Peyer's patch (tissue), 4 donors: ENCODE data around the gene CS.

Experiments used
- CTCF ChIP-seq, 6 experiments: fragments of 450-650 bp in 4 of 6; fragments of 200-600 bp in 2 of 6; sonication (generic) in 1 of 6; IDR thresholded peaks; one replicate each; pipeline ENCODE4 v1.5.1; 2017 to 2019; ENCODE audit warnings: antibody characterized with exemption in 6 of 6, mild to moderate bottlenecking in 3 of 6, moderate library complexity in 1 of 6
- POLR2A ChIP-seq, 2 donors: fragments of 450-650 bp; IDR thresholded peaks; one replicate each; pipeline ENCODE4 v1.5.1; 2017; ENCODE audit warnings: antibody characterized with exemption in 2 of 2, mild to moderate bottlenecking in 2 of 2, moderate library complexity in 2 of 2

GRCh38 chr12:56229916-56230431 is 70.2 kb downstream of the CS start, which contains the start of gene SLC39A5:
- TF ChIP-seq CTCF (IDR thresholded peaks at IDR 0.05), result no peak
- no peak for TF ChIP-seq POLR2A (IDR thresholded peaks at IDR 0.05)
